Cerebellar nuclear complex (tissue), 1 donor: ENCODE results near the gene ADGRB3.
A peak's percentile ranks its signal among the peaks of the same experiment; 100 is the strongest.
"Not testable (repeated sequence)": the region's sequence is repeated elsewhere in the genome, so short reads cannot be mapped to it uniquely, and the experiment has no call there.

Source experiments
- DNase-seq, 2 experiments: peaks; one replicate each; lab custom pipeline; 2025; lab: John Stamatoyannopoulos, UW

Gene ADGRB3

GRCh38 chr6:69261010-69261409, 625.9 kb downstream of the ADGRB3 start:
- no peak for DNase-seq

GRCh38 chr6:69263297-69263696, 628.2 kb downstream of the ADGRB3 start:
- DNase-seq: no peak

GRCh38 chr6:69265090-69265489, 630.0 kb downstream of the ADGRB3 start:
- DNase-seq: no peak

- DNase-seq: no peak
Measured at GRCh38 chr6:69265706-69266105, 630.6 kb downstream of the ADGRB3 start.

- no peak for DNase-seq
Measured at GRCh38 chr6:69276204-69276603, 641.1 kb downstream of the ADGRB3 start.

- DNase-seq: peak in 1 of 2 experiments; percentile 40
Measured at GRCh38 chr6:69279805-69280204, 644.7 kb downstream of the ADGRB3 start.

GRCh38 chr6:69280858-69281257, 645.8 kb downstream of the ADGRB3 start:
- no peak for DNase-seq

GRCh38 chr6:69284176-69284730, 649.2 kb downstream of the ADGRB3 start:
- DNase-seq: no peak

- DNase-seq: no peak
Measured at GRCh38 chr6:69285054-69285453, 650.0 kb downstream of the ADGRB3 start.

- DNase-seq: peak in 1 of 2 experiments; percentile 36
Measured at GRCh38 chr6:69286331-69286730, 651.2 kb downstream of the ADGRB3 start.

GRCh38 chr6:69288198-69288597, 653.1 kb downstream of the ADGRB3 start:
- not testable (repeated sequence) for DNase-seq

GRCh38 chr6:69289689-69290495, 654.8 kb downstream of the ADGRB3 start:
- no peak for DNase-seq

- DNase-seq: no peak
Measured at GRCh38 chr6:69293471-69293870, 658.4 kb downstream of the ADGRB3 start.

GRCh38 chr6:69294407-69294806, 659.3 kb downstream of the ADGRB3 start:
- DNase-seq: no peak

- peak in 1 of 2 experiments; percentile 23 for DNase-seq
Measured at GRCh38 chr6:69294862-69295261, 659.8 kb downstream of the ADGRB3 start.

- DNase-seq: no peak
Measured at GRCh38 chr6:69303382-69303781, 668.3 kb downstream of the ADGRB3 start.

GRCh38 chr6:69305456-69305855, 670.4 kb downstream of the ADGRB3 start:
- DNase-seq: no peak

GRCh38 chr6:69308584-69308983, 673.5 kb downstream of the ADGRB3 start:
- no peak for DNase-seq

GRCh38 chr6:69311888-69312287, 676.8 kb downstream of the ADGRB3 start:
- DNase-seq: no peak

- no peak for DNase-seq
Measured at GRCh38 chr6:69314001-69314400, 678.9 kb downstream of the ADGRB3 start.

GRCh38 chr6:69314531-69314930, 679.4 kb downstream of the ADGRB3 start:
- DNase-seq: no peak

- no peak for DNase-seq
Measured at GRCh38 chr6:69331886-69332285, 696.8 kb downstream of the ADGRB3 start.

- DNase-seq: no peak
Measured at GRCh38 chr6:69337311-69337710, 702.2 kb downstream of the ADGRB3 start.
